AG04450 (cell line): ENCODE results near the gene PPP3CB. TPM values are rescaled to one million over a fixed set of nuclear protein-coding genes. Genes with fewer than 3 reads are reported as not detected.

ENCODE experiments used
- CTCF ChIA-PET: fragments of 300-600, 350-600 bp; formaldehyde crosslinking; extraction: SDS; loops from one replicate; lab custom pipeline; 2022; ENCODE audit warnings: antibody characterized with exemption, inconsistent platforms; lab: Charles Lee
- POLR2A ChIA-PET: fragments of 350-600 bp; formaldehyde crosslinking; extraction: SDS; loops from one replicate; lab custom pipeline; 2021; ENCODE audit warnings: antibody characterized with exemption, inconsistent platforms; lab: Yijun Ruan, JAX
- DNase-seq: peaks from one replicate; pipeline ENCODE4 v3.0.0-alpha.2; 2011; ENCODE audit warnings: low read depth, low spot score
- H3K27ac ChIP-seq: one replicate; pipeline ENCODE4 v1.5.1; 2012; ENCODE audit warnings: low read depth, low read length, control low read depth
- H3K27me3 ChIP-seq: one replicate; pipeline ENCODE4 v1.6.0; 2012; ENCODE audit warnings: low read length; ENCODE audit not compliant: control insufficient read depth, insufficient read depth
- H3K4me3 ChIP-seq: 2 replicates; pipeline ENCODE4 v1.5.1; 2011; ENCODE audit warnings: mild to moderate bottlenecking, low read depth, low read length, control low read depth
- H3K9me3 ChIP-seq: 2 replicates; pipeline ENCODE4 v1.5.1; 2012; ENCODE audit warnings: low read length; ENCODE audit not compliant: control insufficient read depth, insufficient read depth
- CTCF ChIP-seq: IDR thresholded peaks from 2 replicates; pipeline ENCODE4 v1.5.1; 2011; ENCODE audit warnings: low read depth, low read length, control low read depth, inconsistent platforms
- polyA plus RNA-seq: library from polyadenylated mRNA; depleted of rRNA; stranded (reverse); fragments of >200 nt; gene quantifications from 2 replicates; pipeline ENCODE4 v1.2.3, GENCODE V29; 2011

The PPP3CB gene
- polyA plus RNA-seq, 1 experiment: 41.8 TPM

- Histone ChIP-seq H3K27ac (no peak overlapping the region), H3K9me3 (no peaks in the 10 kb centered on the region), H3K27me3 (no peaks in the 10 kb centered on the region), H3K4me3 (no peak overlapping the region)
- ChIA-PET CTCF (no interaction called here), POLR2A (no interaction called here)
- no peak for TF ChIP-seq CTCF
- no peak for DNase-seq
Measured at GRCh38 chr10:73432646-73433537, 62.9 kb downstream of the PPP3CB start.

- no peak for TF ChIP-seq CTCF
- no peak for DNase-seq
- CTCF ChIA-PET: no interaction called here
- Histone ChIP-seq H3K27me3 (no peaks in the 10 kb centered on the region), H3K27ac (no peak overlapping the region), H3K4me3 (no peak overlapping the region), H3K9me3 (no peaks in the 10 kb centered on the region)
- POLR2A ChIA-PET: no interaction called here
Measured at GRCh38 chr10:73426318-73426717, 69.5 kb downstream of the PPP3CB start.

GRCh38 chr10:73424478-73424877, 71.3 kb downstream of the PPP3CB start:
- Histone ChIP-seq H3K4me3 (no peak overlapping the region), H3K27ac (no peak overlapping the region), H3K9me3 (no peaks in the 10 kb centered on the region), H3K27me3 (no peaks in the 10 kb centered on the region)
- CTCF ChIA-PET: no interaction called here
- DNase-seq: no peak
- POLR2A ChIA-PET: no interaction called here
- no peak for TF ChIP-seq CTCF

GRCh38 chr10:73423309-73423708, 72.5 kb downstream of the PPP3CB start:
- DNase-seq: no peak
- H3K9me3 ChIP-seq: no peaks in the 10 kb centered on the region
- CTCF ChIA-PET: no interaction called here
- H3K4me3 ChIP-seq: no peak overlapping the region
- POLR2A ChIA-PET: no interaction called here
- H3K27ac ChIP-seq: no peak overlapping the region
- no peaks in the 10 kb centered on the region for H3K27me3 ChIP-seq
- TF ChIP-seq CTCF: no peak

GRCh38 chr10:73416571-73416970, 79.3 kb downstream of the PPP3CB start:
- no peak for DNase-seq
- TF ChIP-seq CTCF: no peak
- Histone ChIP-seq H3K4me3 (no peak overlapping the region), H3K9me3 (peaks cover 3% of the 10 kb centered on the region; the same call in 1 of the 2 replicates), H3K27me3 (no peaks in the 10 kb centered on the region), H3K27ac (no peak overlapping the region)
- ChIA-PET CTCF (no interaction called here), POLR2A (interaction anchor here (1.2 kb wide), 1 partner anchor 80 kb away, joined by 4 read pairs; no protein-coding TSS in a partner anchor)
